Endothelial cell of umbilical vein (primary cell): Measurements from ENCODE around the gene PTPRCAP. TPM values are rescaled to one million over a fixed set of nuclear protein-coding genes. Genes with fewer than 3 reads are reported as not detected.

ENCODE experiments used
- BruUV-seq: library from RNA; stranded (reverse); fragments of 400-500 nt; replicated peaks from 2 replicates; lab custom pipeline; 2021; lab: Mats Ljungman, UMichigan
- CTCF ChIA-PET: fragments of 300-600, 350-600 bp; sonication (Branson Sonifier 250); formaldehyde crosslinking; loops from one replicate; lab custom pipeline; 2021; ENCODE audit warnings: antibody characterized with exemption, inconsistent platforms; lab: Charles Lee
- POLR2A ChIA-PET: fragments of 300-600, 350-600 bp; sonication (Branson Sonifier 250); formaldehyde crosslinking; loops from one replicate; lab custom pipeline; 2021; ENCODE audit warnings: antibody characterized with exemption, inconsistent platforms; lab: Charles Lee
- DNase-seq: peaks from one replicate; pipeline ENCODE4 v3.0.0-alpha.2; 2011; ENCODE audit warnings: low read depth, low spot score
- FAIRE-seq: peaks from 2 replicates; lab custom pipeline; 2011; peaks lifted over from hg19 to GRCh38; lab: Jason Lieb, UNC
- H2AFZ ChIP-seq: 2 replicates; pipeline ENCODE4 v1.6.0; 2012; ENCODE audit warnings: low read depth, low read length, control low read depth, inconsistent platforms
- H3K27ac ChIP-seq: 2 replicates; pipeline ENCODE4 v1.5.1; 2011; ENCODE audit warnings: low read depth, mild to moderate bottlenecking, control low read depth, low read length, moderate library complexity; ENCODE audit not compliant: insufficient read depth
- H3K27me3 ChIP-seq, 2 experiments: 2 replicates each; pipeline versions ENCODE4 v1.6.0 to v1.6.1; 2011; ENCODE audit warnings: low read length in 2 of 2, mixed read lengths in 1 of 2; ENCODE audit not compliant: control insufficient read depth in 2 of 2, insufficient read depth in 2 of 2
- H3K36me3 ChIP-seq, 2 experiments: 2 replicates in 1 of 2; 3 replicates in 1 of 2; pipeline ENCODE4 v1.5.1; 2011; ENCODE audit warnings: low read length in 2 of 2, mild to moderate bottlenecking in 1 of 2, moderate library complexity in 1 of 2; ENCODE audit not compliant: control insufficient read depth in 2 of 2, insufficient read depth in 2 of 2; ENCODE audit errors: extremely low read depth in 1 of 2
- H3K4me1 ChIP-seq: 3 replicates; pipeline ENCODE4 v1.5.1; 2011; ENCODE audit warnings: mild to moderate bottlenecking, low read length; ENCODE audit not compliant: control insufficient read depth, insufficient read depth; ENCODE audit errors: extremely low read depth
- H3K4me2 ChIP-seq: 2 replicates; pipeline ENCODE4 v1.6.1; 2011; ENCODE audit warnings: low read length, control low read depth, mixed read lengths; ENCODE audit not compliant: insufficient read depth
- H3K4me3 ChIP-seq, 3 experiments: fragments of 200-600 bp in 1 of 3; sonication (generic), shearing (Covaris generic) in 1 of 3; replicated peaks in 1 of 3; 2 replicates each; pipeline ENCODE4 v1.5.1; 2011 to 2016; ENCODE audit warnings: control low read depth in 3 of 3, low read length in 3 of 3, mild to moderate bottlenecking in 2 of 3, inconsistent platforms in 1 of 3, low read depth in 1 of 3, moderate library complexity in 1 of 3; ENCODE audit not compliant: insufficient read depth in 1 of 3
- H3K79me2 ChIP-seq: 2 replicates; pipeline ENCODE4 v1.6.0; 2012; ENCODE audit warnings: low read length, inconsistent platforms; ENCODE audit not compliant: control insufficient read depth, insufficient read depth
- H3K9ac ChIP-seq: replicated peaks from 2 replicates; pipeline ENCODE3; 2011; ENCODE audit warnings: low read length, control low read depth; ENCODE audit not compliant: insufficient read depth; ENCODE audit errors: extremely low read depth
- H3K9me1 ChIP-seq: replicated peaks from 3 replicates; pipeline ENCODE4 v1.6.0; 2011; ENCODE audit warnings: mild to moderate bottlenecking, low read length; ENCODE audit not compliant: control insufficient read depth, insufficient read depth; ENCODE audit errors: extremely low read depth
- H3K9me3 ChIP-seq: replicated peaks from 2 replicates; pipeline ENCODE4 v1.5.1; 2012; ENCODE audit warnings: low read length, inconsistent platforms; ENCODE audit not compliant: control insufficient read depth, insufficient read depth
- H4K20me1 ChIP-seq: replicated peaks from 2 replicates; pipeline ENCODE3; 2011; ENCODE audit warnings: mild to moderate bottlenecking, low read length; ENCODE audit not compliant: control insufficient read depth, insufficient read depth; ENCODE audit errors: extremely low read depth
- EZH2 ChIP-seq: IDR thresholded peaks from 2 replicates; pipeline ENCODE4 v1.6.1; 2012; ENCODE audit warnings: borderline replicate concordance, low read depth, mild to moderate bottlenecking, moderate library complexity, low read length, inconsistent platforms; ENCODE audit not compliant: severe bottlenecking
- FOS ChIP-seq: IDR thresholded peaks from 2 replicates; pipeline ENCODE4 v1.6.1; 2011; ENCODE audit warnings: mild to moderate bottlenecking, low read length, moderate library complexity, borderline replicate concordance; ENCODE audit not compliant: insufficient read depth
- GATA2 ChIP-seq: IDR thresholded peaks from 2 replicates; pipeline ENCODE4 v1.7.0; 2011; ENCODE audit warnings: low read depth, mild to moderate bottlenecking, moderate library complexity, mixed read lengths, low read length; ENCODE audit not compliant: insufficient read length, insufficient read depth
- JUN ChIP-seq: IDR thresholded peaks from 2 replicates; pipeline ENCODE4 v1.6.1; 2011; ENCODE audit warnings: borderline replicate concordance, low read depth; ENCODE audit not compliant: insufficient read length, insufficient read depth
- MYC ChIP-seq: IDR thresholded peaks from one replicate; pipeline ENCODE4 v1.6.1; 2011; ENCODE audit warnings: mild to moderate bottlenecking, low read depth, low read length
- POLR2A ChIP-seq: IDR thresholded peaks from 2 replicates; pipeline ENCODE4 v1.6.1; 2012; ENCODE audit warnings: low read depth, mild to moderate bottlenecking, control low read depth, low read length
- POLR2AphosphoS5 ChIP-seq: IDR thresholded peaks from 2 replicates; pipeline ENCODE4 v1.6.1; 2012; ENCODE audit warnings: low read depth, mild to moderate bottlenecking, control low read depth, low read length, moderate library complexity; ENCODE audit not compliant: insufficient read depth
- dilution Hi-C: fragments of 300-500 bp; cut with MboI; formaldehyde crosslinking; loops from one replicate; pipeline ENCODE4 v1.15.0; 2019; ENCODE audit warnings: low sequenced_read_pairs; ENCODE audit not compliant: extremely low pct_ligation_motif_present
- intact Hi-C: fragments of 100-400 bp; cut with micrococcal nuclease; formaldehyde crosslinking; loops from one replicate; pipeline ENCODE4 v1.10.0; 2022
- polyA plus RNA-seq, 4 experiments: library from polyadenylated mRNA; depleted of rRNA in 3 of 4; stranded (reverse) in 3 of 4; unstranded in 1 of 4; fragments of >200 nt; gene quantifications; 2 replicates each; pipeline versions ENCODE4 v1.2.1 to v1.2.3, GENCODE V29; 2011 to 2012; ENCODE audit warnings: missing spikeins in 1 of 4
- total RNA-seq: library from RNA; stranded (reverse); gene quantifications from 2 replicates; pipeline ENCODE4 v1.2.3, GENCODE V29; 2021
- TF ChIP-seq, protein P1 (sequence below): IDR thresholded peaks from 2 replicates; pipeline ENCODE4 v1.6.1; 2011; ENCODE audit not compliant: insufficient read depth, insufficient read length
- TF ChIP-seq, protein P2 (sequence below), 2 donors: IDR thresholded peaks; 1 replicate in 1 of 2; 2 replicates in 1 of 2; pipeline ENCODE4 v1.5.1; 2011; ENCODE audit warnings: low read length in 2 of 2, mild to moderate bottlenecking in 2 of 2, moderate library complexity in 2 of 2, control low read depth in 1 of 2, inconsistent platforms in 1 of 2, low read depth in 1 of 2; ENCODE audit not compliant: insufficient read depth in 1 of 2; ENCODE audit errors: extremely low read depth in 1 of 2

The PTPRCAP gene
- total and polyA plus RNA-seq, 2 donors (not counting 3 experiments of a cell fraction or from before 2014, with no cell fraction given), result 3.6 TPM; not detected in 1

DNA sequence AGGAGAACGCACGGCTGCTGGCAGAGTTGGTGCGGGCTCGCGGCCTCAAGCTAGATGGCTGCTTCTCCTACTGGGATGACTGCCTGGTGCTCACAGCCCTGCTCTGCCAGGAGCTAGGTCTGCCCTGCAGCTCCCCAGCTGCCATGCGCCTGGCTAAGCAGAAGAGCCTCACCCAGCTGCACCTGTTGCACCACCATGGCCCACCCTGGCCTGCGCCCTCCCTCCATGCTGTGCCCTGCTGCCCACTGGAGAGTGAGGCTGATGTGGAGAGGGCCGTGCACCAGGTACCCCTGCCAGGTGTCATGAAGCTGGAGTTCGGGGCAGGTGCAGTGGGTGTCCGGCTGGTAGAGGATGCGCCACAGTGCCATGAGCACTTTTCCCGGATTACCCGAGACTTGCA lies 14.0 kb downstream of the PTPRCAP start:
- DNase-seq, result no peak
- dilution Hi-C loops (no loop called here), intact Hi-C loops (no loop called here)
- no peaks in the 10 kb centered on the region for H4K20me1 ChIP-seq
- peaks cover 4% of the 10 kb centered on the region for H3K4me1 ChIP-seq
- no peaks in the 10 kb centered on the region for H3K36me3 ChIP-seq
- no peak overlapping the region for H2AFZ ChIP-seq
- no TSS peak for BruUV-seq
- H3K27me3 ChIP-seq, result no peaks in the 10 kb centered on the region
- ChIA-PET CTCF (interaction anchor here (1.4 kb wide), 1 partner anchor 22 kb away, joined by 5 read pairs; the partner anchor contains the start of gene PPP1CA), POLR2A (no interaction called here)
- no peak overlapping the region for H3K4me2 ChIP-seq
- H3K9me3 ChIP-seq, result no peaks in the 10 kb centered on the region
- H3K27ac ChIP-seq, result no peak overlapping the region
- no peaks in the 10 kb centered on the region for H3K9me1 ChIP-seq
- H3K79me2 ChIP-seq, result no peaks in the 10 kb centered on the region
- FAIRE-seq, result no peak
- TF ChIP-seq, protein P1, sequence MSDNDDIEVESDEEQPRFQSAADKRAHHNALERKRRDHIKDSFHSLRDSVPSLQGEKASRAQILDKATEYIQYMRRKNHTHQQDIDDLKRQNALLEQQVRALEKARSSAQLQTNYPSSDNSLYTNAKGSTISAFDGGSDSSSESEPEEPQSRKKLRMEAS, result no peak
- no peak for TF ChIP-seq JUN
- H3K9ac ChIP-seq, result no peak overlapping the region
- H3K4me3 ChIP-seq, result no peak overlapping the region

DNA sequence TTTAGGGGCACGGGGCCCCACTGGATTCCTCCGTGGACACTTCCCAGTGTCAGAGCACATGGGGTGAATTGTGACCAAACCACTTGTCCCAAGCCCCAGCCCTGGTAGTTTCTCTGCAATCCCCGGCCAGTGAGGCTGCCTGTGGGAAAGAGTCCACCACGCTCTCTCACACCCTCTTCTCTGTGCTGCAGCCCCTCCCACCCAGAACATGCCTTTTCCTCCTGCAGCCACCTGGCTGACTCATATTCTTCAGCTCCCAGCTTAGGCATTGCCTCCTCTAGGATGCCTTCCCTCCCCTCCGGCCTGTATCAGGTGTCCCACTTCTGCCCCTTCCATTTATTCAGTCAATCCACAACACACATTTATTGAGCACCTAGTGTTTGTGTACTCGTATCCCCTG lies 14.6 kb downstream of the PTPRCAP start:
- CTCF ChIA-PET, result interaction anchor here (1.4 kb wide), 1 partner anchor 21 kb away, joined by 5 read pairs; the partner anchor contains the start of gene PPP1CA
- DNase-seq (no peak), FAIRE-seq (no peak)
- Histone ChIP-seq H3K27me3 (no peaks in the 10 kb centered on the region), H3K4me1 (peaks cover 4% of the 10 kb centered on the region), H3K27ac (no peak overlapping the region), H3K36me3 (no peaks in the 10 kb centered on the region), H3K9me3 (no peaks in the 10 kb centered on the region), H3K9ac (no peak overlapping the region), H4K20me1 (no peaks in the 10 kb centered on the region), H3K4me2 (no peak overlapping the region), H3K4me3 (no peak overlapping the region), H3K9me1 (no peaks in the 10 kb centered on the region), H3K79me2 (no peaks in the 10 kb centered on the region), H2AFZ (no peak overlapping the region)
- POLR2A ChIA-PET, result no interaction called here
- intact Hi-C loops, result no loop called here
- TF ChIP-seq POLR2AphosphoS5 (no peak), FOS (no peak), POLR2A (no peak), JUN (no peak), GATA2 (no peak), EZH2 (no peak), MYC (no peak)
- TF ChIP-seq, protein P1, result no peak
- TF ChIP-seq, protein P2, sequence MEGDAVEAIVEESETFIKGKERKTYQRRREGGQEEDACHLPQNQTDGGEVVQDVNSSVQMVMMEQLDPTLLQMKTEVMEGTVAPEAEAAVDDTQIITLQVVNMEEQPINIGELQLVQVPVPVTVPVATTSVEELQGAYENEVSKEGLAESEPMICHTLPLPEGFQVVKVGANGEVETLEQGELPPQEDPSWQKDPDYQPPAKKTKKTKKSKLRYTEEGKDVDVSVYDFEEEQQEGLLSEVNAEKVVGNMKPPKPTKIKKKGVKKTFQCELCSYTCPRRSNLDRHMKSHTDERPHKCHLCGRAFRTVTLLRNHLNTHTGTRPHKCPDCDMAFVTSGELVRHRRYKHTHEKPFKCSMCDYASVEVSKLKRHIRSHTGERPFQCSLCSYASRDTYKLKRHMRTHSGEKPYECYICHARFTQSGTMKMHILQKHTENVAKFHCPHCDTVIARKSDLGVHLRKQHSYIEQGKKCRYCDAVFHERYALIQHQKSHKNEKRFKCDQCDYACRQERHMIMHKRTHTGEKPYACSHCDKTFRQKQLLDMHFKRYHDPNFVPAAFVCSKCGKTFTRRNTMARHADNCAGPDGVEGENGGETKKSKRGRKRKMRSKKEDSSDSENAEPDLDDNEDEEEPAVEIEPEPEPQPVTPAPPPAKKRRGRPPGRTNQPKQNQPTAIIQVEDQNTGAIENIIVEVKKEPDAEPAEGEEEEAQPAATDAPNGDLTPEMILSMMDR (IDR thresholded peaks at IDR 0.05; ENCODE audit: extremely low read depth in 1 of 2, insufficient read depth in 1 of 2, low read depth in 1 of 2, low read length in 2 of 2), result no peak
- dilution Hi-C loops, result no loop called here
- BruUV-seq, result no TSS peak
